ENCODE measurements around the gene TMEM150C.
"Not testable (repeated sequence)": the region's sequence is repeated elsewhere in the genome, so short reads cannot be mapped to it uniquely, and the experiment has no call there.

The TMEM150C gene

GRCh38 chr4:82553020-82553419 is 8.8 kb downstream of the TMEM150C start:
- no peak overlapping the region for H3K4me3 ChIP-seq (ENCODE audit: low read length)

DNA sequence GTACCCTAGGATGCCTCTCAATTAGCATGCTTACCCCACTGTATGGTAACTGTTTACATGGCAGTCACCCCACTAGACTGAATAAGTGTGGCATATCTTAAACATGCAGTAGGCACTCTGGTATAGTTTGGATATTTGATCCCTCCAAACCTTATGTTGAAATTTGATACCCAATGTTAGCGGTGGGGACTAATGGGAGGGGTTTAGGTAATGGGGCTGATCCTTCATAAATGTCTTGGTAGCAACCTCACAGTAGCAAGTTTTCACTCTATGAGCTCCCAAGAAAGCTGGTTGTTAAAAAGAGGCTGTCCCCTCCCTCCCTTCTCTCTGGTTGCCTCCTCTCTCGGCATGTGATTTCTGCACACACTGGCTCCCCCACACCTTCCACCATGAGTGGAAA is 10.1 kb downstream of the TMEM150C start:
- TF ChIP-seq ZNF274 (IDR thresholded peaks at IDR 0.05; ENCODE audit: low read depth, low read length), result no peak
- H3K4me3 ChIP-seq (ENCODE audit: low read length), result no peak overlapping the region

More at GRCh38 chr4:82553020-82553419, 8.8 kb downstream of the TMEM150C start:
- TF ChIP-seq ZNF274 (IDR thresholded peaks at IDR 0.05; ENCODE audit: low read depth, low read length), result no peak

GRCh38 chr4:82547850-82548249 is 13.9 kb downstream of the TMEM150C start:
- not testable (repeated sequence) for H3K4me3 ChIP-seq (ENCODE audit: low read length)

DNA sequence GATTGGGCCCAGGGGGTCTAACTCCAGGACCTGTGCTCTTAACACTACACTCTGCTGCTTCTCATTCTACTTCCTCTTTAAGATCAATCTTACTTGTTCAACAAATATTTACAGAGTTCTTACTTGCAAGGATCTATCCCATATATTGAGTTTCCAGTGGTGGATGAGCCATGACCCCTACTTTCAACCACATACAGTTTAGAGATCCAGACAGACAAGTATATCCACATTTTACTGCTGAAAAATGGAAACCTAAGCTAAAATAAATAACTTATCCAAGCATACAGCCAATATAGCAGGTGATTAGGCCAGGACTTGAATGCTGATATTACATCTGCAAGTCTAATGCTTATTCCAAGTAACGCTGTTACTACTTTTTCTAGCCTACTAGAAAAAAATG is 18.7 kb downstream of the TMEM150C start:
- TF ChIP-seq ZNF274 (IDR thresholded peaks at IDR 0.05; ENCODE audit: low read depth, low read length), result no peak

GRCh38 chr4:82542642-82543041 is 19.1 kb downstream of the TMEM150C start:
- no peak for TF ChIP-seq ZNF274 (IDR thresholded peaks at IDR 0.05; ENCODE audit: low read depth, low read length)
- no peak overlapping the region for H3K4me3 ChIP-seq (ENCODE audit: low read length)

More for the DNA sequence above, 18.7 kb downstream of the TMEM150C start:
- H3K4me3 ChIP-seq (ENCODE audit: low read length), result no peak overlapping the region

- no peak for TF ChIP-seq ZNF274 (IDR thresholded peaks at IDR 0.05; ENCODE audit: low read depth, low read length)
- H3K4me3 ChIP-seq (ENCODE audit: low read length), result no peak overlapping the region
These were observed 32.5 kb downstream of the TMEM150C start for GRCh38 chr4:82529322-82529721.

DNA sequence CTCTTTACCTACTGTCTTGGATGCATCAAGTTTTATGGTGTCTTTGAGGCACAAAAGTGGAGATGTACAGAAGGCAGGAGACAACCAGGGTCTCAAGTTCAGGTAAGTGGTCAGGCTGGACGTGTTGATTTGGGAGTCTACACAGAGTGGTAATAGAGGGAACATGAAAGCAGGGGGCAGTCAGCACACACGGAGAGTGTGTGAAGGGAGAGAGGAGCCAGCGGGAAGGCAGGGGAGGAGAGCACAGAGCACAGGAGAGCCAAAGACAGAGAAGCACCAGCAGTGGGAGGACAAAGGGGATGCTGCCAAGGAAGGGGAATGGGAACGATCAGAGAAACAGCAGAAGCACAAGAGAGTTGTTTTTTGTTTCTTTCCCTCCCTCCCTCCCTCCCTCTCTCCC is 32.9 kb downstream of the TMEM150C start:
- no peak overlapping the region for H3K4me3 ChIP-seq (ENCODE audit: low read length)

GRCh38 chr4:82528074-82528473 is 33.7 kb downstream of the TMEM150C start:
- TF ChIP-seq ZNF274 (IDR thresholded peaks at IDR 0.05; ENCODE audit: low read depth, low read length), result no peak

More for the DNA sequence above, 32.9 kb downstream of the TMEM150C start:
- TF ChIP-seq ZNF274 (IDR thresholded peaks at IDR 0.05; ENCODE audit: low read depth, low read length), result no peak

DNA sequence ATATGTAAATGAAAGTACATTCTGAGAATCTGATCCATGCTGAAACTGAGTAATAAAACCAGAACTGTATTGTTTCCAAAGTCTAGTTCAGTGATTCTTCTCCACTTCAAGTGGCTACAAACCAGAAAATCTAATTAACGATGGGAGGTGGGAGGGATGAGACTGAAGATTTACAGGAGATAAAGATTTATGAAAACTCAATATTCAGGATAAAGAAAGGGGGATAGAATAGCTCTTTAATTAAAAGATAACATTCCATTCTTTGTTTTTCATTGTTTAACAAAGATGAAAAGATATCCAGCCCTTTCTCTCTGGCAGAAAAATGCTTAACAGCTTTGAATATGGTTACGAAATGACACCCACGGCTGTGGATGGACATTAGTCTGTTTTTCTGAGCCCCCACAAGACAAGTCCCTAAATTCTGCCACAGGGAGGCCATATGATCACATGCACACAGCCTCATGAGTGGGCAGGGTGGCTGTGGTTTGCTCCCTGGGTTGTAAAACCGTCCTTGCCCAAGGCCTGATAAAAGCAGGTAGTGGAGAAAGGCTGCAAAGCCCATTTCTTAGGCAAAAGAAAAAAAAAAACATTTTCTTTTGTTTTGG is 36.4 kb downstream of the TMEM150C start:
- TF ChIP-seq ZNF274 (IDR thresholded peaks at IDR 0.05; ENCODE audit: low read depth, low read length), result no peak
- H3K4me3 ChIP-seq (ENCODE audit: low read length), result no peak overlapping the region

More at GRCh38 chr4:82528074-82528473, 33.7 kb downstream of the TMEM150C start:
- H3K4me3 ChIP-seq (ENCODE audit: low read length), result no peak overlapping the region

- H3K4me3 ChIP-seq (ENCODE audit: low read length), result no peak overlapping the region
- TF ChIP-seq ZNF274 (IDR thresholded peaks at IDR 0.05; ENCODE audit: low read depth, low read length), result no peak
These were observed 37.1 kb downstream of the TMEM150C start for GRCh38 chr4:82524570-82525152.

DNA sequence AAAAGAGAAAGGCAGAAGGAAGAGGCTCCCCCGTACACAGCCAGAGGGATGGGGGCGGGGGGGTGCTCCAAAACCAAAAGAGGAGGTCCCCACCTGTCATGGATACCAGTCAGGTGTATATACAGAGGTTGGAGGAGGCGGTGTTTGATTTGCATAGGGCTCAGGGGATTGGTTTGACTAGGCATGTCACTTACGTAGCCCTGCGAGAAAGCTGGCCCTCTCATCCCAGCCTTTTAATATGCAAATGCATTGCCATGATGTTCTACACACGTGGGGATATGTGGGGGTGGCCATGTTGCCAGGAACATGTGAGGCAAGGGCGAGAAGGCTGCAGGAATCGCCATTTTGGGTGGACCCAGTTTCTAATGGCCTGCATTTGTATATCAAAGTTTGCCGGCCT is 38.6 kb downstream of the TMEM150C start:
- TF ChIP-seq ZNF274 (IDR thresholded peaks at IDR 0.05; ENCODE audit: low read depth, low read length), result no peak
- no peak overlapping the region for H3K4me3 ChIP-seq (ENCODE audit: low read length)

DNA sequence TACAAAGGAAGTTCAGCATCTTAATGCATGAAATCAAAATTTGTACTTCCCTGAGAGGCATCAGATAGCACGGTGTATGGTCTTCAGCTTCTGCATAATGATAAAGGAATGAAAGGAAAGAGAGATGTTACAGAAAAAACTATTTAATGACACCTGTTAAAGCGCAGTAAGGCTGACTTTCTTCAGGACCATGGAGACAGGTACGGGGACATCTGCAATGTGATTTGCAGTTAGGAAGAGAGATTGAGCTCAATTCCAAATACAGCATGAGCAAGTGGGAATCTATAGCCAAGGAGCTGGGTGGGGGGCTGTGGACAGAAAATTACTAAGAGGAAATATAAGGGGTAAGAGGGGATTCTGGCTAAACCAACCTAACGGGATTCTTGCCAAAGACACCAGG is 39.3 kb downstream of the TMEM150C start:
- no peak for TF ChIP-seq ZNF274 (IDR thresholded peaks at IDR 0.05; ENCODE audit: low read depth, low read length)
- H3K4me3 ChIP-seq (ENCODE audit: low read length), result no peak overlapping the region

GRCh38 chr4:82521283-82521682 is 40.5 kb downstream of the TMEM150C start:
- H3K4me3 ChIP-seq (ENCODE audit: low read length), result no peak overlapping the region

DNA sequence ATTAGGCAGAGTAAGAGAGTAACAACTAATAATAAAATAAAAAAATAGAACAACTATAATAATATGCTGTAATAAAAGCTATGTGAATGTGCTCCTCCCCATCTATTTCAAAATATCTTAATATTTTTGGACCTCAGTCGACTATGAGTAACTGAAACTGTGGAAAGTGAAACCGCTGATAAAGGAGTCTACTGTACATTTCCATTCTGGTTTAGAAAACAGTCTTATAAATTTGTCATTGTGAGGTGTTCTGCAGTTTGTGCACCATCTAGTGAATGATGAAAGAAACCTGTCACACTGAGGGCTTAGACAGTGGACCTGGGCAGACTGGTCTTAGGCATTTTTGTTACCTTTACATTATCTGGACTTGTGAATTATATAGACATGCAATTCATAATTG is 42.0 kb downstream of the TMEM150C start:
- H3K4me3 ChIP-seq (ENCODE audit: low read length), result no peak overlapping the region
- no peak for TF ChIP-seq ZNF274 (IDR thresholded peaks at IDR 0.05; ENCODE audit: low read depth, low read length)

More at GRCh38 chr4:82521283-82521682, 40.5 kb downstream of the TMEM150C start:
- no peak for TF ChIP-seq ZNF274 (IDR thresholded peaks at IDR 0.05; ENCODE audit: low read depth, low read length)

DNA sequence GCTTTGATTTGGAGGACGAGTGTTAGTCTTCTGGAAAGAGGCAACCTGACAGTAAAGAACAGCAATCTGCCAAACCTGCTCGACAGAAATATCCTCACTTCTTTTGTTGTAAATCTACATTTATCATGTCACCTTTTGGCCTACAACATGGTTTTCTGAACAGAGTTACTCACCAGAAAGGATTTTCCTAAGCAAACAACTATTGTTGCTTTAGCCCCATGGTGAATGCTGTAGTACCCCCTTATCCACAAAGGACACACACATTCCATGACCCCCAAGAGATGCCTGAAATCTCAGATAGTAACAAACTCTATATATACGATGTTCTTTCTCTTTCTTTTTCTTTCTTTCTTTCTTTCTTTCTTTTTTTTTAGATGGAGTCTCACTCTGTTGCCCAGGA is 42.7 kb downstream of the TMEM150C start:
- H3K4me3 ChIP-seq (ENCODE audit: low read length), result no peak overlapping the region
- TF ChIP-seq ZNF274 (IDR thresholded peaks at IDR 0.05; ENCODE audit: low read depth, low read length), result no peak

DNA sequence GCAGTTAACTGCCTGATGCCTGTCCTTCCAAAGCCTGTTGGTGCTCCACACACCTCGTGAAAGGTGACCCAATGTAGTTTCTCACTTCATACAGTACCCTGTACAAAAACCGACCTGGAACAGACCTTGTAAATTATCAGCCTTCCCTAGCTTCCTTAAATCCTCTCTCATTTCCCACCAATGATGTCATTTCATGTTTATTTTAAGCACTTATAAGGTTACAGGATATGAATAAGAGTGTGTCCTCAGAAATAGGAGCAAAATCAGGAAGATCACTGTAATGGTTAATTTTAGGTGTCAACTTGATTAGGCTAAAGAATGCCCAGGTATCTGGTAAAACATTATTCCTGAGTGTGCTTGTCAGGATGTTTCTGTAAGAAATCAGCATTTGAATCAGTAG is 44.7 kb downstream of the TMEM150C start:
- H3K4me3 ChIP-seq (ENCODE audit: low read length), result no peak overlapping the region
- TF ChIP-seq ZNF274 (IDR thresholded peaks at IDR 0.05; ENCODE audit: low read depth, low read length), result no peak
